Measurements from ENCODE around the gene MRPL28.
"Not testable (repeated sequence)": the region's sequence is repeated elsewhere in the genome, so short reads cannot be mapped to it uniquely, and the experiment has no call there.

The MRPL28 gene

DNA sequence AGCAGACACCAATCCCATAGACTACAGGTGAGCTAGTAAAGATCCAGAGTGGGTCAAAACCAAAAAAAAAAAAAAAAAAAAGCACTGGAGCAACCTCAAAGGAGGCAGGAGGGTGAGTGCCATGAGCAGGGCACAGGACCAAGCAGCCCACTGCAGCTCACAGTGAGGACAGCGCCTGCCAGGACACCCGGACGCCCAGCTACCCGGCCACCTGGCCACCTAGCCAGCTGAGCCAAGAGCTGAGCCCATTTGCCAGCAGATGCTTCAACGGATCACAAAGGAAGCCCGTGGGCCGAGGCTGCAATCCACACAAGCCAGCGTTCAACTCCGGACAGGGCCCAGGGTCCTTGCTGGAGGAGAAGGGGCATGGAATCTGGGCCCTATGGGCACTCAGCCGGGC, 32.9 kb downstream of the MRPL28 start:
- no peak for DNase-seq

DNA sequence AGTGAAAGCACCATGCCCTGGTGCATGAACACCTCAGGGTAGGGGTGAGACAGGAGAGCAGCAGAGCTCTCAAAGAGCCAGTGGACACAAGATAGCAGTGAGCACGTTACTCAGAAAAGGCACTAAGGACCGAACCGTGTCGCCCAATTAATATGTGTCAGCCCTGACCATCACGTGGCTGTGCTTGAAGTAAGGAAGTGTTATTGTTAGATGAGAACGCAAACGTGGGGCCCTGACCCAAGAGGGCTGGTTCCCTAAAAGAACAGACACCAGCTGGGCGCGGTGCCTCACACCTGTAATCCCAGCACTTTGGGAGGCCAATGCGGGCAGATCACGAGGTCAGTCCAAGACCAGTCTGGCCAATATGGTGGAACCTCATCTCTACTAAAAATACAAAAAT, 34.1 kb downstream of the MRPL28 start:
- no peak for DNase-seq

DNA sequence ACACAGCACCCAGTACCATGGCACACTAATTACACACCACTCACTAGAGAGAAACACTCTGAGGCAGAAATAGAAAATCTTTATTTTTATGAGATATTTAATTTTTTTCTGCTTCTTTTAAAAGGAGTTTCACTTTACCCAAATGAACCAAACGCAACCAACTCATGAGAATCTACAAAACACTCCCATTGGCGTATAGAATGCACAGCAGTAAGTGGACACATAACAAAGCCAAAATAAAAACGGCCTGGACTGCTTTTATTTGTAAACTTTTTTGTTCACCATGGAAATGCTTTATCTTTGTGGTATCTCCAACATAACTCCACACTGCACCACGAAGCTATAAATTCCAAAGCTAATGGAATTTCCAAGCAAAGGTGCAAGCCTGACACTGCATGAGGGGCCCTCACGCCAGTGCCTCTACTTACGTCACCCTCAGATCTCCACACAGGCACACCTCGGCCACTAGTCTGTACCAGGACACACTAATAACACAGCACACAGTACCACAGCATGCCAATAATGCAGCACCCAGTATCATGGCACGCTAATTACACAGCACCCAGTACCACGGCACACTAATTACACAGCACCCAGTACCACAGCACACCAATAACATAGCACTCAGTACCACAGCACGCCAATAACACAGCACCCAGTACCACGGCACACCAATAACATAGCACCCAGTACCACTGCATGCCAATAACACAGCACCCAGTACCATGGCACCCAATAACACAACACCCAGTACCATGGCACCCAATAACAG, 35.3 kb downstream of the MRPL28 start:
- DNase-seq = not testable (repeated sequence)

DNA sequence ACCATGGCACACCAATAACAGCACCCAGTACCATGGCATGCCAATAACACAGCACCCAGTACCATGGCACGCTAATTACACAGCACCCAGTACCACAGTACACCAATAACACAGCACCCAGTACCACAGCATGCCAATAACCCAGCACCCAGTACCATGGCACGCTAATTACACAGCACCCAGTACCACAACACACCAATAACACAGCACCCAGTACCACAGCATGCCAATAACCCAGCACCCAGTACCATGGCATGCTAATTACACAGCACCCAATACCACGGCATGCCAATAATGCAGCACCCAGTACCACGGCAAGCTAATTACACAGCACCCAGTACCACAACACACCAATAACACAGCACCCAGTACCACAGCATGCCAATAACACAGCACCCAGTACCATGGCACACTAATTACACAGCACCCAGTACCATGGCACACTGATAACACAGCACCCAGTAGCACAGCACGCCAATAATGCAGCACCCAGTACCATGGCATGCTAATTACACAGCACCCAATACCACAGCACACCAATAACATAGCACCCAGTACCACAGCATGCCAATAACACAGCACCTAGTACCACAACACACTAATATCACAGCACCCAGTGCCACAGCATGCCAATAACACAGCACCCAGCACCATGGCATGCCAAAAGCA, 36.0 kb downstream of the MRPL28 start:
- DNase-seq = not testable (repeated sequence)

DNA sequence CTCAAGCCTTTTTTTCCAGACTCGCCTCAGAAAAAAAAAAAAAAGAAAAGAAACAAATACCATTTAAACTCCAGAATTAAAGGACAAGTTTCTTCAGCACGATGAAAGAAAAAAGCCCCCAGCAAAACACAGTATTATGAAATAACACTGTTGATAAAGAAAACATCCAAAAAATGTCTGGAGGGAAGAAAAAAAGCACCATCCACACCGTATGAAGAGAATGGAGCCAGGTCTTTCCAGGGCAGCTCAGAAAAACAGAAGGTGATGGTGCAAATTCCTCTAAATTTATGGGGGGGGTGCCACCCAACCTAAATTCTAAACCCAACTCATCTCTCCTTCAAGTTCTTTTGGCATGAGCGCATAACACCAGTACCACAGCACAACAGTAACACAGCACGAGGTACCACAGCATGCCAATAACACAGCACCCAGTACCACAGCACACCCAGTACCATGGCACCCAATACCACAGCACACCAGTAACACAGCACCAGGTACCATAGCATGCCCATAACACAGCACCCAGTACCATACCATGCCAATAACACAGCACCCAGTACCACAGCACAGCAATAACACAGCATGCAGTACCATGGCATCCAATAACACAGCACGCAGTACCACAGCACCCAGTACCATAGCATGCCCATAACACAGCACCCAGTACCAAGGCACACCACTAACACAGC, 36.8 kb downstream of the MRPL28 start:
- no peak for DNase-seq

DNA sequence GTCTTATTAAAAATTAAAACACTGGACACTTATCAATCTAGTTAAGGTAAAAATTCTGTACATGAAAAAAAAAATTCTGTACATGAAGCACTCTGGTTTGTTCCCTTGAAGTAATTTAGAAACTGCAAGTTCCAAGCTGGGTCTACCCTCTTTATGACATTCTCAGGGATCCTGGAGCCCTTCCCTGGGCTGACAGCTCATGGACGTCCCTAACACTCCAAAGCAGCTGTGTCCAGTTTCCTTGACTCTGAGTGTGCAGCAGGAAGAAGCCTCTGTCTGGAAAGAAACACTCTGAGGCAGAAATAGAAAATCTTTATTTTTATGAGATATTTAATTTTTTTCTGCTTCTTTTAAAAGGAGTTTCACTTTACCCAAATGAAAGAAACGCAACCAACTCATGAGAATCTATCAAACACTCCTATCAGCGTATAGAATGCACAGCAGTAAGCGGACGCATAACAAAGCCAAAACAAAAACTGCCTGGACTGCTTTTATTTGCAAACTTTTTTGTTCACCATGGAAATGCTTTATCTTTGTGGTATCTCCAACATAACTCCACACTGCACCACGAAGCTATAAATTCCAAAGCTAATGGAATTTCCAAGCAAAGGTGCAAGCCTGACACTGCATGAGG, 39.0 kb downstream of the MRPL28 start:
- DNase-seq = peak; percentile 13

DNA sequence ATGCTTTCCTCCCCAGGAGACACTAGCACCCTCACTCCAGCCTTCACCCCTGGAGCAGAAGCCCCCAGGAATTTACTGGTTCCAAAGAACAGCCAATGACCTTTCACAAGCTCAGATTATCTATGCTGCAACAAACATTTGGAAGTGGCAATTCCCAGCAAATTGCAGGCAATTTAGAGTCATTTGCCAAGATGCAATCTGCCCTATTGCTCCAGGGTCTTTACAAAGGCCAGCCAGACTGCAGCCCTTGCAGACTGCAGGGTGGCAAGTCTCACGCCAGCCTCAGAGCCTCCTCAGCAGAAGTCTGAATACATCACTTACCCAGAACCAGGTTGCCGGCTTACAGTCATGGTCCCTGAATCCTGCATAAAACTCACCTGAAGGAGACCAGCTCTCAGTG, 39.6 kb downstream of the MRPL28 start:
- DNase-seq = no peak

DNA sequence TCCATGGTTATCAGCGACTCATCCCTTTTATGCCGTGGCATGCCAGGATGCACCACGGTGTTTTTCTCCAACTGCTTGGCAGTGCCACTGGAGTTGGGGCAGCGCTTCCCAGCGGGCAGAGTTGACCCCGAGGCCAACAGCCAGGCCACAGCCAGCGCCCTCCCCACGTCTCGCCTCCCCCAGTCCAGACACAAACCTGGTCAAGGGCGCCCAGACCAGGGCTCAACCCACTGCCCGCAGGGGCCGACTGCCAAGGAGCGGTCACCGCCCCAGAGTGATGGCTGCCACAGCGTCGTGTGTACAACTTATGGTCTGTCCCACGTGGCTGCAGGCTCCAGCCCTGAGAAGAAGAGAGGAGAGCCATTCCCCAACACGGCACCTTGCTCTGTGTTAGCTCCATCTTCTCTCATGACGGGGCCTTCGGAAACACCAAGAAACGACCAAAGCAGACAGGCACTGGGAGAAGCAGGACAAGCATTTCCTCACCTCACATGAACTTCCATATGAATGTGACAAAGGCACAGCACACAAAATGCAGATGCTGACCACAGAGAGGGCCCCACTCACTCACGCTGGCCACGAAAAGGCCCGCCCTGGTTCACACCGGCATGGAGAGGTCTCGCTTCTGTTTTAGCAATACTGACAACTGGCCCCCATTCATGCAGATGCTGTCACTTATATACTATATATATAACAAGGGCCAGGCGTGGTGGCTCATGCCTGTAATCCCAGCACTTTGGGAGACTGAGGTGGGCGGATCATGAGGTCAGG, 44.8 kb downstream of the MRPL28 start:
- DNase-seq = no peak

DNA sequence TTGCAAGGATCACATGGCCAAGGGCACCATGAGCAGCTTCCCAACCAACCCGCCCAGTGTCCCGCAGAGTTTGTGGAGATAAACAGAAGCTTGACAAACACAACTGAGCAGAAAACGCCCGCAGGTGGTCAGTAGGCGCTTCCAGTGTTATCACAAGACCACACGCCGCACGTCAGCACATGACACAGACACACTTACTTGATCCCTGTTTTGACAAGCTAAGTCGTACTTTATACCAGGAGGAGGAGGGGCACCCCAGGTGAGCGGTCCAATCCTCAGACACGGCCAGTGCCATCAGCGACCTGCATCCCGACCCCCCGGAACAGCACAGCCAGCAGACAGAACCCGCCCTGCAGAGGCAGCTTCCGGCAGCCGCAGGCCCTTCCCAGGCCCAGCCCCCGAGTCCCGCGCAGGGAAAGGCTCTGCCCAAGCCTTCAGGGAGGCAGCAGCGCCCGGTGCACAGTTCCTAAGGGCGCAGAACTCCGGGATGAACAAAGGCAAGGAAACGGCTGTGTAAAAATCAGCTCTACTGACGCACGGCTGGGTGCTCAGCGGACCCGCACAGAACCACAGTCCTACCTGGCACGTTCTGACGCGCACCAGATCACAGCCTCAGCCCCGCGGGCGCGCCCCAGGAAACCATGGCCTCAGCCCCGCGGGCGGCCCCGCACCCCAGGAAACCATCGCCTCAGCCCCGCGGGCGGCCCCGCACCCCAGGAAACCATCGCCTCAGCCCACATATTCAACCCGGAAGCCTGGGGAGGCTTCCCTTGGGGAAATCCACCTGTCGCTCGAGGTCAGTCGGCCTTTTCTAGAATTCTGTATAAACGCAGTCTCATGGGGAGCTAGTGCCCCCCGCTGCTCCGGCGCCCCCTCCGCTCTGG, 45.6 kb downstream of the MRPL28 start:
- no peak for DNase-seq

DNA sequence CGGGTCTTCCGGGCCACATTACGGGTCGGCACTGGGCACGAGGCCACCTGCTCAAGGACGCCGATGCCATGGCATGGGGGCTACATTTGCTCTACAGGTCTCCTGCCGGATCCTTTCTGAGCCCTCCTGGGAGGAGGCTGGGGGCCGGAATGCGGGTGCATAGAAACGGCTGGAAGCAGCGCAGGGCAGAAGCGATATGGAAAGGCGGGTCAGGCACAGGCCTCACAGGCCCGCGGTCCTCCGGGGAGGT, 46.2 kb downstream of the MRPL28 start:
- DNase-seq = no peak

DNA sequence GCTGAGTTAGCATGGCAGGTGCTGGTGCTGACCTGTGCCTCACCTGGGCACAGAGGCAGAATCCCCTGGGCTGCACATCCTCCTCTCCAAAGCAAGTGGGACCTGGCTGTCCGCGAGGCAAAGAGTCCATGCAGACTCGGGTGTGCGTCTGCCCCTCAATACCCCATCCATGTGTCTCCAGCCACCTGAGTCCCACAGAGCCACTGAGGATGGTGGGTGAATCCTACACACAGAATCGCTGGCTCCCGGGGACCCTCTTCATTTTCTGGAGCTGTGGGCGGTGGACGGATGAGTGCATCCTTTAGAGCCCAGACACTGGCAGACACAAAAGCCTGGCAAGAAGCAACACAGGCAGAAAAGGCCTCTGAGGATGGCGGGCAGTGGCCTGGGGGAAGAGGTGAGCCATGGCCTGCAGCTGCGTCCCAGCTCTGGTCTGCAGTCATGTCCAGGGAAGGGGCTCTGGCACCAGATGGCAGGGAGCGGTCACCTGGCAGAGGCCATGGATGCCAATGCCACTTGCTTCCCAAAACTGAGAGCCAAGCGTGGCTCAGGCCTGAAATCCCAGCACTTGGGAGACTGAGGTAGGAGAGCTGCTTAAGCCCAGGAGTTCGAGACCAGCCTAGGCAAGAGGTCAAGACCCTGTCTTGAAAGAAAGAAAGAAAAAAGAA, 47.7 kb downstream of the MRPL28 start:
- no peak for DNase-seq

DNA sequence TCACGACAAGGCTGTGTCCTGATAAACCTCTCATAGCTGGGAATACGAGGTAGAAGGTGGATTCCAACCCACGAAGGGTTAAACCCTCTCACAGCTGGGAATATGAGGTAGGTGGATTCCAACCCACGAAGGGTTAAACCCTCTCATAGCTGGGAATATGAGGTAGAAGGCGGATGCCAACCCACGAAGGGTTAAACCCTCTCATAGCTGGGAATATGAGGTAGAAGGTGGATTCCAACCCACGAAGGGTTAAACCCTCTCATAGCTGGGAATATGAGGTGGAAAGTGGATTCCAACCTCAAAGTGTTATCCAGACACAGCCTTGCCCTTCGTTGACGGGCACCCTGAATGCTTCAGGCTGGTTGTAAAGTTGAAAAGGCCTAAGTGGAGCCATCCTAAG, 48.8 kb downstream of the MRPL28 start:
- DNase-seq = no peak

DNA sequence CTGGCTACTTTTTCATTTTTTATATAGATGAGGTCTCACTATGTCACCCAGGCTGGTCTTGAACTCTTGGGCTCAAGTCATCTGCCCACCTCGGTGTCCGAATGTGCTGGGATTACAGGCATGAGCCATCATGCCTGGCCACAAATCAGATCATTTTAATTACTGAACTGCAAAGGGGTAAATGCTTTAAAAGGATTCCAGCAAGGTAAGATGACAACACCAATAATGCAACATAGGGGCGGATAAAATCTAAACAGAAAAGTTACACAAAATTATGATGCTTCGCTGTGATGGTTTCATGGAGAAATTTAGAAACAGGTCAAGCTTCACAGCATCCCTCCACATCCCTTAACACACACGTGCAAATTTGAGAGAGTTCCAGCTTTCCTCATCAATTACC, 50.1 kb downstream of the MRPL28 start:
- no peak for DNase-seq

DNA sequence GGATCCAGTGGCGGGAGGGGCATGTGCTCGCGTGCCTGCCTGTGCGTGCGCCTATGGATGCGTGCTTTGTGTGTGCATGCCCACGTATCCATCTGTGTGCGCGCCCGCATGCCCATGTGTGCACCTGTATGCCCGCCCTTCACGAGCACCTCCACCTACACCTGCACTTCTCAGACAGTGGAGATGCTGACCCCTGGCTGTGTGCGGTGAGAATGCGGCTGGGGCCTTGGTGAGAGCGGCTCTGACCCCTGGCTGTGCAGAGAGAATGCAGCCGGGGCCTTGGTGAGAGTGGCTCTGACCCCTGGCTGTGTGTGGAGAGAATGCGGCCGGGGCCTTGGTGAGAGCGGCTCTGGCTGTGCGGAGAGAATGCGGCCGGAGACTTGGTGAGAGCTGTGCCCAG, 51.7 kb downstream of the MRPL28 start:
- no peak for DNase-seq

DNA sequence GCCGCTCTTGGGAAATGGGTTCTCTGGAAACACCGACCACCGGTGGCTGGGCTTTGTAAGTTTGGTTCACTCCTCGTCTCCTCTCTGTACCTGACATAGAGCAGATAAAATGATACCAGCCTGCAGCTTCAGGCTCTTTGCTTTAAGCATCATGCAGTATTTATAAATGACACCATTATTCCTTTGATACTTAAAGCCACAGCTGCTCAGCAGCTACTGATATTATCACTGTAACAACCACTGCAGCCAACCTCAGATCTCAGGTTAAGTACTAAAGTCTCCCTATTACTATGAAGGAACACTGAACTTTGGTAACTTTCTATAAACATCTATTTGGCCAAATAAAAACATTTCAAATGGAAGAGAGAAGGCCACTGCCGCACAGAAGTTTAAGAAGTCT, 52.8 kb downstream of the MRPL28 start:
- DNase-seq = no peak

Data from fibroblast of skin of abdomen (primary cell).